ENCODE measurements around the gene NCAPD3. TPM values are rescaled to one million over a fixed set of nuclear protein-coding genes. Genes with fewer than 3 reads are reported as not detected.

Gene NCAPD3
- total and polyA plus RNA-seq, 9 donors, result 5.8 to 12.1 (median 8.8) TPM

DNA sequence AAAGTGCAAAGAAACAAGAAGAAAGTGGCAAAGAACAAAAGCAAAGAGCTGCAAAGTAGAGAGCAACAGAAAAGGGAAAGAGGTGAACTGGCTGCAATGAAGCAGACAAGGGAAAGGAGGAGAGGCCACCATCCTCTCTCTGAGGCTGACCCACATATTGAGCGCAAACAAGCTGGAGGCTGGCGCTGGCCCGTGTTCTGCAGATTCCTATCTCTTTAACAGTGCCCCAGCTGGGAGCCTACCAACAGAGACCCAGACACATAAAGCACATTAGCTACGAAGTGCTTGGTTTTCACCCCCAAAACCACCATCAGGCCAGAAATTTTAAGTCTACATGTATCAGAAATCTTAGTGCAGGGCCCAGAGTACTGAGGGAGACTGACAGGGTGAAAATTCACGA lies 17.6 kb downstream of the NCAPD3 start:
- H3K27ac ChIP-seq, result no peak overlapping the region
- intact Hi-C loops (cut with DNase I), result no loop called here
- H3K36me3 ChIP-seq, result no peaks in the 10 kb centered on the region
- no peak for TF ChIP-seq EP300 (IDR thresholded peaks at IDR 0.05)
- TF ChIP-seq POLR2A (IDR thresholded peaks at IDR 0.05), result no peak
- TF ChIP-seq, protein P1, sequence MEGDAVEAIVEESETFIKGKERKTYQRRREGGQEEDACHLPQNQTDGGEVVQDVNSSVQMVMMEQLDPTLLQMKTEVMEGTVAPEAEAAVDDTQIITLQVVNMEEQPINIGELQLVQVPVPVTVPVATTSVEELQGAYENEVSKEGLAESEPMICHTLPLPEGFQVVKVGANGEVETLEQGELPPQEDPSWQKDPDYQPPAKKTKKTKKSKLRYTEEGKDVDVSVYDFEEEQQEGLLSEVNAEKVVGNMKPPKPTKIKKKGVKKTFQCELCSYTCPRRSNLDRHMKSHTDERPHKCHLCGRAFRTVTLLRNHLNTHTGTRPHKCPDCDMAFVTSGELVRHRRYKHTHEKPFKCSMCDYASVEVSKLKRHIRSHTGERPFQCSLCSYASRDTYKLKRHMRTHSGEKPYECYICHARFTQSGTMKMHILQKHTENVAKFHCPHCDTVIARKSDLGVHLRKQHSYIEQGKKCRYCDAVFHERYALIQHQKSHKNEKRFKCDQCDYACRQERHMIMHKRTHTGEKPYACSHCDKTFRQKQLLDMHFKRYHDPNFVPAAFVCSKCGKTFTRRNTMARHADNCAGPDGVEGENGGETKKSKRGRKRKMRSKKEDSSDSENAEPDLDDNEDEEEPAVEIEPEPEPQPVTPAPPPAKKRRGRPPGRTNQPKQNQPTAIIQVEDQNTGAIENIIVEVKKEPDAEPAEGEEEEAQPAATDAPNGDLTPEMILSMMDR (IDR thresholded peaks at IDR 0.05), result no peak
- no peak overlapping the region for H3K4me3 ChIP-seq
- no peaks in the 10 kb centered on the region for H3K4me1 ChIP-seq (ENCODE audit: insufficient read depth)
- 93 to 94% (median 94%) methylated on average over 5 of the region's 5 CpGs for WGBS, 3 donors
- no peaks in the 10 kb centered on the region for H3K27me3 ChIP-seq
- no peaks in the 10 kb centered on the region for H3K9me3 ChIP-seq
- no peak for DNase-seq

DNA sequence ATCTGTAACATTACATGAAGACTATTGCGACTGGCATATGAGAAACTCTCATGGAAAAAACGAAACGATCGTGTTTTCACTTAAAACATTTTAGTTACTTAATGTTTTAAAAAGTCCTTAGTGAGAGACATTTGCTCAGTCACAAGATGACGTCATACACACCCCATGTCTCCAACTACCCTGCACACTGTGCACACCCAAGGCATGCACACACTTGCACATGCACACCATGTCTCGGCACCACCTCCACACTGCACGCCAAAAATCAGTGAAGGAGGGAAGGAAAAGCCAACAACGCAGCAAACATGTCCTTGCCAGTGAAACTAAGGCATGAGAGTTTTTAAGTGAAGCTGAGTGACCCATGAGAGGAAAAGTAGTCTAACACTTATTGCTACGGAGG lies 18.0 kb downstream of the NCAPD3 start:
- H3K9me3 ChIP-seq, result no peaks in the 10 kb centered on the region
- TF ChIP-seq POLR2A (IDR thresholded peaks at IDR 0.05) (no peak), EP300 (IDR thresholded peaks at IDR 0.05) (no peak)
- no peaks in the 10 kb centered on the region for H3K27me3 ChIP-seq
- no peaks in the 10 kb centered on the region for H3K36me3 ChIP-seq
- 94 to 95% (median 94%) methylated on average over 9 of the region's 9 CpGs for WGBS, 3 donors
- H3K4me1 ChIP-seq (ENCODE audit: insufficient read depth), result no peaks in the 10 kb centered on the region
- intact Hi-C loops (cut with DNase I), result no loop called here
- no peak overlapping the region for H3K4me3 ChIP-seq
- no peak overlapping the region for H3K27ac ChIP-seq
- no peak for DNase-seq

DNA sequence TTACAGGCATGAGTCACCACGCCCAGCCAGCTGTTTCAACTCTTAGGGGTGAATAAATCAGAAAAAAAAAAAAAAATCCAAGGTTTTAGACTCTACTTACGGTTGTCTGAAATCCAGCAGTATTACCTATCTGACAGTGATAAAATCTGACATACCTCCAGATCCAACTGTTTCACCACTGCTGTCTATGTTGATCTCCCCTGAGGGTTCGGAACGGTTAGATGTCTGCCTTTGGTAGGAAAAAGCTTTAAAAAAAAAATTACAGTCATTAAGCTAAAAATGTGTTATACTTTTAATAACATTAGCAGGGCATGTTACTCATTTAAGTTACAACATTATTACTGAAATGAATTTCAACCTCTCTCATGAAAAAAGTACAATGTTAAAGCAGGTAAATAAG lies 21.1 kb downstream of the NCAPD3 start:
- Histone ChIP-seq H3K9me3 (no peaks in the 10 kb centered on the region), H3K4me1 (ENCODE audit: insufficient read depth) (no peaks in the 10 kb centered on the region), H3K27ac (no peak overlapping the region), H3K4me3 (no peak overlapping the region), H3K36me3 (no peaks in the 10 kb centered on the region), H3K27me3 (no peaks in the 10 kb centered on the region)
- TF ChIP-seq EP300 (IDR thresholded peaks at IDR 0.05), result no peak
- TF ChIP-seq POLR2A (IDR thresholded peaks at IDR 0.05), result no peak
- TF ChIP-seq, protein P1 (IDR thresholded peaks at IDR 0.05), result no peak
- 94 to 97% (median 94%) methylated on average over 4 of the region's 4 CpGs for WGBS, 3 donors
- intact Hi-C loops (cut with DNase I), result no loop called here
- DNase-seq, result no peak

DNA sequence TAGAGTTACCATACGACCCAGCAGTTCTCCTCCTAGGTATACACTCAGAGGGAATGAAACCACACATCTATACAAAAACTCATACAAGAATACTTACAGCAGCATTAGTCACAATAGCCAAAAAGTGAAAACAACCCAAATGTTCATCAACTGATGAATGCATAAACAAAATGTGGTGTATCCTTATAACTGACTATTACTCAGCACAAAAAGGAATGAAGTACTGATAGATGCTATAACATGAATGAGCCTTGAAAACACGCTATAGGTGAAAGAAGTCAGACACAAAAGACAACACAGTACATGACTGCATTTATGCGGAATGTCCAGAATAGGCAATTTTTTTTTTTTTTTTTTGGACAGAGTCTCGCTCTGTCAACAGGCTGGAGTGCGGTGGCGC lies 23.1 kb downstream of the NCAPD3 start:
- Histone ChIP-seq H3K4me1 (ENCODE audit: insufficient read depth) (no peaks in the 10 kb centered on the region), H3K4me3 (no peak overlapping the region), H3K36me3 (no peaks in the 10 kb centered on the region), H3K27ac (no peak overlapping the region), H3K9me3 (no peaks in the 10 kb centered on the region), H3K27me3 (no peaks in the 10 kb centered on the region)
- intact Hi-C loops (cut with DNase I), result no loop called here
- no peak for DNase-seq
- 96 to 99% (median 97%) methylated on average over 6 of the region's 6 CpGs for WGBS, 3 donors
- TF ChIP-seq, protein P1 (IDR thresholded peaks at IDR 0.05), result no peak
- TF ChIP-seq POLR2A (IDR thresholded peaks at IDR 0.05) (no peak), EP300 (IDR thresholded peaks at IDR 0.05) (no peak)

DNA sequence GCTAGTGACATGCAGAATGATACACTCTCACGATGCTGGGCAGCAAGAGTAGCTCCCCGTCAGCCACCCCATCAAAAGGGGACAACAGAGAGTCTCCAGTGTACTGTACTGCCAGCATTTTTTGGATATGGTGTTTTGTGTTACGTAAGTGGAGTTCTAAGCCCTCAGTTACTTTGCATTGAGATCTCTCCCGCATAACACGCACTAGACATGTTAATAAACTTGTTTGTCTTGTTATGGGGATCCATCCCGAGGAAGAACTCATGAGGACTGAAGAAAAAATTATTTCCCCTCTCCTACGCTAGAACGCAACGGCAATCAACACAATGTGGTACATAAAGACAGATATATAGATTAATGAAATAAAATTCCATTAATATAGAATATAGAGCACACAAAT lies 24.2 kb downstream of the NCAPD3 start:
- no peak overlapping the region for H3K27ac ChIP-seq
- no peaks in the 10 kb centered on the region for H3K9me3 ChIP-seq
- intact Hi-C loops (cut with DNase I), result no loop called here
- DNase-seq, result no peak
- H3K4me3 ChIP-seq, result no peak overlapping the region
- 95 to 98% (median 97%) methylated on average over 9 of the region's 9 CpGs for WGBS, 3 donors
- no peaks in the 10 kb centered on the region for H3K27me3 ChIP-seq
- H3K4me1 ChIP-seq (ENCODE audit: insufficient read depth), result no peaks in the 10 kb centered on the region
- H3K36me3 ChIP-seq, result no peaks in the 10 kb centered on the region
- TF ChIP-seq POLR2A (IDR thresholded peaks at IDR 0.05) (no peak), EP300 (IDR thresholded peaks at IDR 0.05) (no peak)
- TF ChIP-seq, protein P1 (IDR thresholded peaks at IDR 0.05), result no peak

Measured in ovary (tissue), 9 donors.